Measurements from ENCODE around the gene LMO1.

LMO1 gene

DNA sequence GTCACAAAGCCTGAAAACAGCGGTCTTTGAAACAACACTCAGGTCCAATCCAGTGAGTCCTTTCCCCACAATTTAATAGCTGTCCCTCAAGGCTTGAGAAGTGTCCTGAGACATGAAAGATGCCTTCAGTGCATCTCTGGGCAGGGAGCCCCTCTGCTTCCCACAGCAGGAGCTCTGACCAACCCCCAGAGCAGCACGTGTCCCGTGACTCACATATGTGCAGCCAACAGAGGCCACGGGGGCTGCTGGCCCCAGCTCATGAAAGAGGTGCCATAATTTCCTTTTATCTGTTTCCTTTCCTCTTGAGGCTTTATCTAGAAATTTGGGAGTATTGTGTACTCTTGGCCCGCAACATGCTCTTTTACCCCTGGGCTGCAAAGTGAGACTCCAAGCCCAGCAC lies 33.2 kb upstream of the LMO1 start:
- Histone ChIP-seq H3K27me3 (ENCODE audit: control insufficient read depth, insufficient read depth, low read length) (no peaks in the 10 kb centered on the region), H3K36me3 (ENCODE audit: control insufficient read depth, insufficient read depth, low read length) (no peaks in the 10 kb centered on the region), H3K4me3 (ENCODE audit: low read depth, low read length) (no peak overlapping the region), H3K9me3 (ENCODE audit: control insufficient read depth, insufficient read depth, low read length) (no peaks in the 10 kb centered on the region), H3K9ac (ENCODE audit: low read depth, low read length) (no peak overlapping the region), H3K4me1 (ENCODE audit: control insufficient read depth, insufficient read depth, low read length) (peaks cover 4% of the 10 kb centered on the region; the same call in 1 of the 2 replicates), H3K27ac (ENCODE audit: low read depth, low read length) (no peak overlapping the region)

DNA sequence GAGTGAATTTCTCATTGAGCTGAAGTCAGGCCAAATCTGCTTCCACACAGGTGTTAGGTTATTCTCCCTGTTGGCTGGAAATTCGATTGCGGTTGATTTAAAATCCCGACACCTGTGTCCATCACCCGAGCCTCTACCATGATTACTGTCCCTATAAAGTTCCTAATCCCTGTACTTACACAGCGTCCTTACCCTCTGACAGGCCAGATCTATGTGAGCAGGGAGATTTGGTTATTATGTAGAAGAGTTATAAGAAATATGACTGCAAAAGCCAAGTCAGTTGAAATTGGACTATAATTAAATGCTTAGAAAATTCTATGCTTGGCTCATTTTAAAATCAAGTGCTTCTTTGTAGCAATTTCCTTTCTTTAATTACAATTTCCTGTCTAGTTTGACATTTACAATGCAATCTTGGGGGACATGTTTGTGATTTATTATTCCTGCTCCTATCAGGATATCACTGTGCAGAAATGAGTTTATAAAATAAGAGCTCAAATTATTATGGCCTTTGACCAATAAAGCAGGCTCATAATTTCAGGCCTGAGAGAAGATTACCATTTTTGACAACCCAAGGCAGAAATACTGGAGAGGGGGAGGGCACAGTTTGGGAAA lies 32.5 kb upstream of the LMO1 start:
- H3K9me3 ChIP-seq (ENCODE audit: control insufficient read depth, insufficient read depth, low read length) = no peaks in the 10 kb centered on the region
- H3K27ac ChIP-seq (ENCODE audit: low read depth, low read length) = no peak overlapping the region
- H3K9ac ChIP-seq (ENCODE audit: low read depth, low read length) = no peak overlapping the region
- 0 out of 2 replicates have a peak, but pooled peaks cover under 1% of the 10 kb centered on the region for H3K4me1 ChIP-seq (ENCODE audit: control insufficient read depth, insufficient read depth, low read length)
- H3K4me3 ChIP-seq (ENCODE audit: low read depth, low read length) = no peak overlapping the region
- no peaks in the 10 kb centered on the region for H3K36me3 ChIP-seq (ENCODE audit: control insufficient read depth, insufficient read depth, low read length)
- no peaks in the 10 kb centered on the region for H3K27me3 ChIP-seq (ENCODE audit: control insufficient read depth, insufficient read depth, low read length)

DNA sequence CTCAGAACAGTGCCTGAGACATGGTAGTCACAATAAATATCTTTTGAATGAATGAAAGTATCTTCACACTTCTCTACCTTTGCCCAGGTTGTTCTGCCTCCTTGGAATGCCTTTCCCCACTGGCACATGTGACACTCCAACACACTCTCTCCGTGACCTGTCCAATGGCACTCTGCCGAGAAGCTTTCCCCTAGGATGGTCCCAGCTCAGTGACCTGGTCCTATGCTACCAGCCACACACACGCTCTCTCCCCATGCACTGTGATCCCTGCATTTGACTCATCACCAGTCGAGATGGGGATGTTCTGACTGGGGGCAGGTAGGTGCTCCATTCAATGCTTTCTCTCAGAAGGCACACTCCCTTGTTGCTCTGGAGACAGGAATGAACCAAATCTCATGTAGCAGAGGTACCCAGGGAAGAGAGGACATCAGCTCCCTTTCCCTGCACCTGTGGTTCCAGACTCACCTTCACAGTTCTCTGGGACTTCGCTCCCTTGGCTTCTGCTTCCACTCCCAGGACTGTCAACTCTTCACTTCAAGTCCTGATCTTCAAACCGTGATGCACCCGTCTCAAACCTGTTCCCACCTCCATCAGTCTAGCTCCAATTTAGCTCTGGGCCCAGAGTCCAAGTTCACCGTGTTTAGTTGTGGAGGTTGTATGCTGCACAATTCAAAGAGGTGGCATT lies 30.7 kb upstream of the LMO1 start:
- no peak overlapping the region for H3K4me3 ChIP-seq (ENCODE audit: low read depth, low read length)
- H3K27ac ChIP-seq (ENCODE audit: low read depth, low read length) = no peak overlapping the region
- H3K4me1 ChIP-seq (ENCODE audit: control insufficient read depth, insufficient read depth, low read length) = peaks cover 5% of the 10 kb centered on the region; the same call in 1 of the 2 replicates
- H3K27me3 ChIP-seq (ENCODE audit: control insufficient read depth, insufficient read depth, low read length) = no peaks in the 10 kb centered on the region
- H3K9me3 ChIP-seq (ENCODE audit: control insufficient read depth, insufficient read depth, low read length) = no peaks in the 10 kb centered on the region
- no peaks in the 10 kb centered on the region for H3K36me3 ChIP-seq (ENCODE audit: control insufficient read depth, insufficient read depth, low read length)
- H3K9ac ChIP-seq (ENCODE audit: low read depth, low read length) = no peak overlapping the region

DNA sequence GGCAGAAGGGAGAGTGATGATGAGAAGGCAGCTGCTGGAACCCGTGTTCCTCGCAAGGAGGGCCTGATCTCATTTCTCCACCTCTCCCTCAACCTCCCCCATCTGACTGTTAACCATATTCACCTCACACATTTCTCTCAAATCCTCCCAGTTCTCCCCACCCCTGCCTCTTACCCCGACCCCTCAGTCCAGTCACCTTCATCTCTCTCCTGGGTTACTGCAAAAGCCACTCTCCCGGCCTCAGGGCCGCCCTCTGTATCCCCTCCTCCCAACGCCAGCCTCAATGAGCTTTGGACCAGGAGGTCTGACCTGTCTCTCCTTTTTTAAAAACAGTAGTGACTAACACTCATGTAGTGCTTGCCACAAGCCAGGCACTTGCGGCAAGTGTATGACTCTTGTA lies 29.5 kb upstream of the LMO1 start:
- Histone ChIP-seq H3K27ac (ENCODE audit: low read depth, low read length) (no peak overlapping the region), H3K27me3 (ENCODE audit: control insufficient read depth, insufficient read depth, low read length) (no peaks in the 10 kb centered on the region), H3K4me3 (ENCODE audit: low read depth, low read length) (no peak overlapping the region), H3K9ac (ENCODE audit: low read depth, low read length) (no peak overlapping the region), H3K4me1 (ENCODE audit: control insufficient read depth, insufficient read depth, low read length) (peaks cover 5% of the 10 kb centered on the region; the same call in 1 of the 2 replicates), H3K9me3 (ENCODE audit: control insufficient read depth, insufficient read depth, low read length) (no peaks in the 10 kb centered on the region), H3K36me3 (ENCODE audit: control insufficient read depth, insufficient read depth, low read length) (no peaks in the 10 kb centered on the region)

DNA sequence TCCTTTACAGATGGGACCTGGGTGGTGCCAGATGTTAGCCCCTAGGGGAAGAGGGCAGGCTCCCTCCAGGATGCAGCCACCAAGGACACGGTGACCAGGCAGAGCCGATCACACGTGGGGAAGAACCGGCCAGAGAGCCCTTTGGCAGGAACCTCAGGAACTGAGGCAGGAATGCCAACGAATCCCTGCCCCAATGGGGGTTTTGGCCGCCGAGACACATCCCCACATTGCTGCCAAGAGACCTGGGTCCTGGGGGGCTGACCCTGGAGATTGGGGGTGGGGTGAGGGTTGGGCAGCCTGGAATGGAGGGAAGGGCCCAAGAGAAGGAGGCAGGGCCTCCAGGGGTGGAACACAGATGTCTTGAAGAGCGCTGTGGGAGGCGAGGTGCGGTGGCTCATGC lies 28.7 kb upstream of the LMO1 start:
- Histone ChIP-seq H3K4me1 (ENCODE audit: control insufficient read depth, insufficient read depth, low read length) (peaks cover 5% of the 10 kb centered on the region; the same call in 1 of the 2 replicates), H3K27me3 (ENCODE audit: control insufficient read depth, insufficient read depth, low read length) (no peaks in the 10 kb centered on the region), H3K27ac (ENCODE audit: low read depth, low read length) (no peak overlapping the region), H3K9me3 (ENCODE audit: control insufficient read depth, insufficient read depth, low read length) (no peaks in the 10 kb centered on the region), H3K4me3 (ENCODE audit: low read depth, low read length) (no peak overlapping the region), H3K9ac (ENCODE audit: low read depth, low read length) (no peak overlapping the region), H3K36me3 (ENCODE audit: control insufficient read depth, insufficient read depth, low read length) (no peaks in the 10 kb centered on the region)

DNA sequence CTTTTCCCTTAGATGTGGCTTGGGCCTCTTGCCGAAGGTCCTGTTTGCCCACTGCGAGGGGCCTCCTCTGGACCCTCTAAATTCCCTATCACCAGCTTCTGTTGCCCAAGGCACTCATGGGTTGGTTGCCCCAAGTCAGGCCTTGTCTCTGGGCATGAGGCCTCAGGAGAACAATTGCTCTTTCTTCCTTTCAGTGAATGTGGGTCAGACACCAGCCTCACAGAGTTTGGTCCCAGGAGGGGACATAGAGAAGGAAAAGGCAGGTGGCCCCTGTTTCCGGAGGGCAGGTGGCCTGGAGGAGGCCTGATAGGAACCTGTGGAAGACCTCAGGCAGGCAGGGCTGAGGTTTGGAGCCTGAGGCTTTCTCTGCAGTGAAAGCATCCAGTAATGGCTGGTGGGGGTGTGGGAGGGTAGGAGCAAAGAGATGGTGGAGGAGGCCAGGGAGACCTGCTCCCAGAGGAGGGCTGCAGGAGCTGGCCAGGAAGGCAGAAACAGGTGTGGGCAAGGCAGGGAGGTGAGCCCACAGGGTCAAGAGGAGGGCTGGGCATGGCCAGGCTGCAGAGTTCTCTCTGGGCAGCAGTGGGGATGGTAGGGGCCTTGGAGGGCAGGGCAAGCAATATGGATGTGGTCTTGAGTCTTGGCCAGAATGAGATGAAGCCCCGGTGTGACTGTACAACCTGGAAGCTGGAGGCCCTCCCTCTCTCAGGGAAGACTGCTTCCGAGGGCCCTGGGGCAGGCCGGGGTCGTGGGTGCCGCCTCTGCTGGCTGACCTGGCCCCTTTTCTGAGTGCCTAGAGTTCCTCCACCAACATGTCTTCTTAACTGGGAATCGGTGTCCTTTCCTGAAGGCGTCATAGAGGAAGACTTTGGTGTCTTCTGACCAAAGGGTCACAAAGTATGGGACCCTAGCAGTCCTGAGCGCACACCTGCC lies 28.0 kb upstream of the LMO1 start:
- H3K27me3 ChIP-seq (ENCODE audit: control insufficient read depth, insufficient read depth, low read length) = no peaks in the 10 kb centered on the region
- H3K9ac ChIP-seq (ENCODE audit: low read depth, low read length) = no peak overlapping the region
- no peak overlapping the region for H3K27ac ChIP-seq (ENCODE audit: low read depth, low read length)
- no peak overlapping the region for H3K4me3 ChIP-seq (ENCODE audit: low read depth, low read length)
- no peaks in the 10 kb centered on the region for H3K36me3 ChIP-seq (ENCODE audit: control insufficient read depth, insufficient read depth, low read length)
- no peaks in the 10 kb centered on the region for H3K9me3 ChIP-seq (ENCODE audit: control insufficient read depth, insufficient read depth, low read length)
- H3K4me1 ChIP-seq (ENCODE audit: control insufficient read depth, insufficient read depth, low read length) = peaks cover 5% of the 10 kb centered on the region; the same call in 1 of the 2 replicates

DNA sequence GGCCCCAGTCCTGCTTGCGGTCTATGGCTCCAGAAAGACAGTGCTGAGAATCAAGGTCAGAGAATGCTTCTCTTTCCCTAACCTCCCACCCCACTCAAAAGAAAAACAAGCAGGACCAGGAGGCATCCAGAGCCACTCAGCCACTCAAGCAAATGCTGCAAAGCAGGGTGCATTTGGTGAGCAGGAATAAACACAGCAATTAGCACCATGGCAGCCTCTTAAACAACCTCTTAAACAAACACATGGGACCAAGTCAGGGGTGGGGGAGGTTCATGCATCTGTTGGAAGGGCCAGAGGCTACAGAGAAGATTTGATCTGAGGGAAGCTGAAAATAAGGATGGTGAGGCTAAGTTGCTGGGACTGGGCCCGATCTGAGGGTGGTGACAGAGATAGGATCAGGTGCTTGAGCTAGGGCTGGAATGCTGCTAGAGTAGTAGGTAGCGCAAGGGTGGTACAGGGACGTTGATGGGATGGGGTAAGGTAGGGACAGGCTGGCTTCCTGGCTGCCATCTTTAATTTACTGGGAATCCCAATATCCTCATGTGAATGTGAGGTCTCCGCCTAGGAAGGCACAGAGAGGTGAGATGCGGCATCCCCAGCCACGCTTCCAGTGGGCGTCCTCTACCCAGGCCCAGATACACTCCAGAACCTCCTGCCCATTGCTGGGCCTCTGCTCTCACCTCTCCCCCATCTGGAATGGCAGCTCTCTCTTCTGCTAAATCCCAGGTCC lies 26.6 kb upstream of the LMO1 start:
- no peak overlapping the region for H3K9ac ChIP-seq (ENCODE audit: low read depth, low read length)
- H3K4me3 ChIP-seq (ENCODE audit: low read depth, low read length) = no peak overlapping the region
- no peaks in the 10 kb centered on the region for H3K36me3 ChIP-seq (ENCODE audit: control insufficient read depth, insufficient read depth, low read length)
- no peaks in the 10 kb centered on the region for H3K27me3 ChIP-seq (ENCODE audit: control insufficient read depth, insufficient read depth, low read length)
- peaks cover 5% of the 10 kb centered on the region; the same call in 1 of the 2 replicates for H3K4me1 ChIP-seq (ENCODE audit: control insufficient read depth, insufficient read depth, low read length)
- H3K9me3 ChIP-seq (ENCODE audit: control insufficient read depth, insufficient read depth, low read length) = no peaks in the 10 kb centered on the region
- H3K27ac ChIP-seq (ENCODE audit: low read depth, low read length) = no peak overlapping the region

DNA sequence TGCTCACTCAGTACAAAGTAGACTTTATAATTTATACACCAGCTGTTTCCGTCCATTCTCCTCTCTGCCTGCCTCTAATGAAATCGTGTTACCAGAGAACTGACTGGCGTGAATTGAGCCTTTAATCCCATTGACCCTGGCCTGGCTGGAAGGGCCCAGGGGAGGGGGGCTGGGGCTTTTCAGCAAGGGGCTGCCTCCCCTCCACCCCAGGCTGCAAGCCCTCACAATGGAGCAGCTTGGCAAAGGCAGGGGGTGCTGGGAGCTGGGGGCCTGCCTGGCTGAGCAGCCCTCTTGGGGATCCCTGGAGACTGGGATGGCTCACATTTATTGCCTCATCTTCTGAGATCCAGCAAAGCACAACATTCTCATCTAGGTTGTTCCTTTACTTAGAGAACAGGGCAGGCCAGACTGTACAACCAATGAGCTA lies 25.8 kb upstream of the LMO1 start:
- no peaks in the 10 kb centered on the region for H3K27me3 ChIP-seq (ENCODE audit: control insufficient read depth, insufficient read depth, low read length)
- no peaks in the 10 kb centered on the region for H3K36me3 ChIP-seq (ENCODE audit: control insufficient read depth, insufficient read depth, low read length)
- H3K9me3 ChIP-seq (ENCODE audit: control insufficient read depth, insufficient read depth, low read length) = no peaks in the 10 kb centered on the region
- no peak overlapping the region for H3K27ac ChIP-seq (ENCODE audit: low read depth, low read length)
- peaks cover 5% of the 10 kb centered on the region; the same call in 1 of the 2 replicates for H3K4me1 ChIP-seq (ENCODE audit: control insufficient read depth, insufficient read depth, low read length)
- no peak overlapping the region for H3K9ac ChIP-seq (ENCODE audit: low read depth, low read length)
- H3K4me3 ChIP-seq (ENCODE audit: low read depth, low read length) = no peak overlapping the region

DNA sequence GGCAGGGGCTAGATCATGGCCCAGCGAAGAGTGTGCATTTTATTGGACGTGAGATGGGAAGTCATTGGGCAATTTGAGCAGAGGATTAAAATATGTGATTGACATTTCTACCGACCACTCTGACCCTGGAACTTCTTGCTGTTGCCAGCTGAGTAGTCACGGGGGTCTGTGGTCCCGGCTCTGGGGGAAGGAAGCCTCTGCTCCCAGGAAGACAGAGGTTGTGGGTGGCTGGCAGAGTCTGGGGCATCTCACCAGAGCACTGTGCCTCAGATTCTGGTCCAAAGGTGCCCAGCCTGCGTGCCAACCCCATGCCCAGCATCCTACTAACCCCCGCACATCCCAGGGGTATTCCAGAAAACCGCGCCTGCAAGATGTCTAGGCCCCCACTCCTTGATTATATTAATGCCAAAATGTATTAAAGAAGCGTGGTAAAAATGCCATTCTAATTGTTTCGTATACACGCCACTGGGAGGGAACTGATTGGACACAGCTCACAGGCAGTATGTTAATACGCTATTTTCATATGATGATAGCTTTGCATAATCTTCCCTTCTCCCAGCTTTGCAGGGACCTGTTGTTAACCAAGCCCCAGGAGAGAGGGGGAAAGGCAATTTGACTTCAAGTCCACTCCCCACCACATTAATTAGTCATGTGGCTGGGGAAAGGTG lies 25.3 kb upstream of the LMO1 start:
- H3K4me3 ChIP-seq (ENCODE audit: low read depth, low read length) = no peak overlapping the region

DNA sequence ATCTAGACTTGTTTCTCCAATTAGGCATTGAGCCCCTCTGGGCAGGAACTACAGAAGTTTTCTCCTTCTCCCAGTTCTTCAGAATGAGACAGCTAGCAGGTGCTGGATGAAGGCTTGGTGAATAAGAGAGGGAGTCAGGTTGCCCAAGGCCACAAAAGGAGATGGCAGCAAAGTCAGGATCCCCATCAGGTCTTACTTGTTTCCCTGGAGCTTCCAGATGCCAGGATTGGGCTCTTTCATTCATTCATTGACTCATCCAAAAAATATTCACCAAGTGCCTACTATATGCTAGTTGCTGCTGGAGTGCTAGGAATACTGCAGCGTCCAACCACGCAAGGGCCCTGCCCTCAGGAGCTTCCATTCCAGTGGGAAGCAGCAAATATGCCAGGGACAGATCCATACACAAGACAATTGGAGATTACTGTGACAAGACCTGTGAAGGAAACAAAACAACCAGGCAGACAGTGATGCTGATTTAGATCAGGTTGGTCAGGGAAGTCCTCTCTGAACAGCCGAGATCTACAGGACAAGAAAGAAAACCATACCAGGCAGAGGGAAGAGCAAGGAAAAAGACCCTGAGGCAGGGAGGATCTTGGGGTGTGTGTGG lies 24.6 kb upstream of the LMO1 start:
- H3K9me3 ChIP-seq (ENCODE audit: control insufficient read depth, insufficient read depth, low read length) = no peaks in the 10 kb centered on the region
- H3K27me3 ChIP-seq (ENCODE audit: control insufficient read depth, insufficient read depth, low read length) = peaks cover 6% of the 10 kb centered on the region; the same call in 1 of the 2 replicates
- no peak overlapping the region for H3K9ac ChIP-seq (ENCODE audit: low read depth, low read length)
- H3K4me3 ChIP-seq (ENCODE audit: low read depth, low read length) = no peak overlapping the region
- H3K27ac ChIP-seq (ENCODE audit: low read depth, low read length) = no peak overlapping the region
- H3K4me1 ChIP-seq (ENCODE audit: control insufficient read depth, insufficient read depth, low read length) = peaks cover 11% of the 10 kb centered on the region; the same call in 1 of the 2 replicates
- no peaks in the 10 kb centered on the region for H3K36me3 ChIP-seq (ENCODE audit: control insufficient read depth, insufficient read depth, low read length)

More for the DNA sequence above, 25.3 kb upstream of the LMO1 start:
- no peaks in the 10 kb centered on the region for H3K9me3 ChIP-seq (ENCODE audit: control insufficient read depth, insufficient read depth, low read length)
- no peak overlapping the region for H3K27ac ChIP-seq (ENCODE audit: low read depth, low read length)
- no peaks in the 10 kb centered on the region for H3K36me3 ChIP-seq (ENCODE audit: control insufficient read depth, insufficient read depth, low read length)
- peaks cover 10% of the 10 kb centered on the region; the same call in 1 of the 2 replicates for H3K4me1 ChIP-seq (ENCODE audit: control insufficient read depth, insufficient read depth, low read length)
- H3K9ac ChIP-seq (ENCODE audit: low read depth, low read length) = no peak overlapping the region
- 0 out of 2 replicates have a peak, but pooled peaks cover 5% of the 10 kb centered on the region for H3K27me3 ChIP-seq (ENCODE audit: control insufficient read depth, insufficient read depth, low read length)

Measured in HUES48 (cell line).